NCI-H2107 (cell line): ENCODE results near the gene PPIL1.
"Not testable (repeated sequence)": the region's sequence is repeated elsewhere in the genome, so short reads cannot be mapped to it uniquely, and the experiment has no call there.

Experiments
- DNase-seq: peaks from one replicate; lab custom pipeline; 2025; lab: John Stamatoyannopoulos, UW

The PPIL1 gene

GRCh38 chr6:36815962-36816735 is 58.5 kb downstream of the PPIL1 start:
- no peak for DNase-seq

- no peak for DNase-seq
These were observed 60.4 kb downstream of the PPIL1 start for GRCh38 chr6:36814249-36814648.

GRCh38 chr6:36813526-36813925 is 61.1 kb downstream of the PPIL1 start:
- DNase-seq: no peak

- DNase-seq: not testable (repeated sequence)
These were observed 61.6 kb downstream of the PPIL1 start for GRCh38 chr6:36813047-36813446.

GRCh38 chr6:36809941-36810803 is 64.4 kb downstream of the PPIL1 start:
- no peak for DNase-seq

GRCh38 chr6:36809156-36809555 is 65.4 kb downstream of the PPIL1 start:
- no peak for DNase-seq

- DNase-seq: no peak
These were observed 66.0 kb downstream of the PPIL1 start for GRCh38 chr6:36808634-36809033.

GRCh38 chr6:36807750-36808149 is 66.9 kb downstream of the PPIL1 start:
- no peak for DNase-seq

- no peak for DNase-seq
These were observed 67.5 kb downstream of the PPIL1 start for GRCh38 chr6:36807143-36807542.

GRCh38 chr6:36805917-36806316 is 68.7 kb downstream of the PPIL1 start:
- DNase-seq: no peak

- no peak for DNase-seq
These were observed 69.4 kb downstream of the PPIL1 start for GRCh38 chr6:36805096-36805797.
